GM23248 (cell line): ENCODE measurements around the gene MVP.

Experiments
- EZH2 ChIP-seq: fragments of 200-600 bp; sonication (generic); IDR thresholded peaks from 2 replicates; pipeline ENCODE4 v1.6.1; 2018; ENCODE audit warnings: antibody characterized with exemption, mild to moderate bottlenecking; ENCODE audit not compliant: insufficient read depth, poor library complexity, severe bottlenecking
- EZH2phosphoT487 ChIP-seq: fragments of 200-600 bp; sonication (generic); IDR thresholded peaks from 2 replicates; pipeline ENCODE4 v1.6.1; 2018; ENCODE audit warnings: antibody characterized with exemption, moderate library complexity, mild to moderate bottlenecking, low read depth; ENCODE audit not compliant: insufficient read depth

- TF ChIP-seq EZH2phosphoT487: no peak
- no peak for TF ChIP-seq EZH2
Measured at GRCh38 chr16:29896841-29897240, 76.6 kb downstream of the MVP start.
